HG02798 (cell line): ENCODE measurements around the gene GALM.
"Not testable (repeated sequence)": the region's sequence is repeated elsewhere in the genome, so short reads cannot be mapped to it uniquely, and the experiment has no call there.

Experiments used
- ATAC-seq: cut with Tn5 transposase; IDR thresholded peaks from one replicate; pipeline ENCODE4 v1.9.1; 2021; ENCODE audit warnings: mild to moderate bottlenecking; ENCODE audit not compliant: unreplicated experiment, poor library complexity

Gene GALM

DNA sequence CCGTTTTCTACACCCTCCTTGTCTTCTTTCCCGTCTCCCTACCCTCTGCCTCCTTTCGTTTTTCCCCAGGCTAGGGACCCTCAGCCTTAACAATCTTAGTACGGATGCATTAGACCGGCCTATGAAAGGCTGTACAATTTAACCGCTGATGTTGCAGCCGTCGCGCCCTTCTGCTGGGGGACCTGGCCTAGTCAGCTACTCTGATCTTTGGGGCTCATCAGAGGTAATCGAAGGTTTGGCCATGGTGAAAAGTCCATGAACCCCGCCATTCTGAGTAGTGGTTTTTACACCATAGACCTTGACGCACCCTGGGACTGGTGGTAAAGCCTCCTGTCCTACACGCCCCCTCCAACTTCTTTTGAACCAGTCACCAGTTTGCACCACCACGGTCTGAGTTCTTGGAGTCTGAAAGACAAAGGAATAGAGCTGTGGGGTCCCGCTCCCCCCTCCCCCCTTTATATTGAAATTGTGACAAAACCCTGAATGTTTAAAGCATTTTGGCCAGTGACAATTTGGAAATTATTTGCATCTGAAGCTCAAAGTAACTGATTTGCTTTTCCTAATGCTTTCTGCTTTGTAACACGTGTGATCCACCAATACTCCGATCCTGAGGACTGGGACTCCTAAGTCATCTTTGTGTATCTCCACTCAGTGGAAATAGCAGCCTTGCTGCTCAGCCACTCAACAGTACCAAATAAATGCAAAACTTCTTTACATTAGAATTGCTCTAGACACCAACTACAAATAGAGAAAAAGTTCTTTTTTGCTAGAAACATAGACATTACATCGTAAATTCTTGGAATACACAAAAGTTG lies 85.9 kb downstream of the GALM start:
- ATAC-seq = no peak

DNA sequence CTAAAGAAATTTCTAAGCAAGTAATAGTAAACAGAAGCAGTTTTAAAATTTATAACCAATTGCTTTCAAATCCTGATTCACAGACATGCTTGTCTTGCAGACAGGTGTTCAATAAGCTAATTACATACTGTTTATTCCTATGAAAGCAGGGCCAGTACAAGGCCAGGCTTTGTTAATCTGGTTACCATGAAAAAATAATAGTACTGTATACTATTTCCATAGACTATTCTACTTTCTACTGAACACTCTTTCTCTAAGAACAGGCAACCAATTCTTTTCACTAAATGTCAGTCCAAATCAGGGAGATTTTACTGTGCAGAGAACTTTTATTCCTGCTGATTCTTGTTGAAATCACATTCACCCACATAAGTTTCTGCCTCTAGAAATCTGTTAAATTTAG lies 88.1 kb downstream of the GALM start:
- no peak for ATAC-seq

DNA sequence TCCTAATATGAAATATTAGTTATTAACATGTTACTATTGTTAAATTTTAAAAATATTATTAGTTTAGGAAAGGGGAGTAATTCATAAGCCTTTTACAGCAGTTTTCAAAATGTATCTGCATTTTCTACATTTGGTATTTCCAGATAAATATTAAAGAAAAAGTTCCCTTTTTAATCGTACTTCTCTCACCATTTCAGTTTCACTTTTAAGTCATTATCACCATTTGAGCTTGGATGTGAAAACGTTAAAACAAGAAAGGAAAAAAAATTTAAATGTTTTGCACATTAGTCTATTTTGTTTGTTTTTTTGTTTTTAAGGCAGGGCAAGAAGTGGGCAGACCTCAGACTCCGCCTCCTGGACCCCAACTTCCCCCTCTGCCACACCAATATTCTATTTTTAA lies 88.6 kb downstream of the GALM start:
- no peak for ATAC-seq

DNA sequence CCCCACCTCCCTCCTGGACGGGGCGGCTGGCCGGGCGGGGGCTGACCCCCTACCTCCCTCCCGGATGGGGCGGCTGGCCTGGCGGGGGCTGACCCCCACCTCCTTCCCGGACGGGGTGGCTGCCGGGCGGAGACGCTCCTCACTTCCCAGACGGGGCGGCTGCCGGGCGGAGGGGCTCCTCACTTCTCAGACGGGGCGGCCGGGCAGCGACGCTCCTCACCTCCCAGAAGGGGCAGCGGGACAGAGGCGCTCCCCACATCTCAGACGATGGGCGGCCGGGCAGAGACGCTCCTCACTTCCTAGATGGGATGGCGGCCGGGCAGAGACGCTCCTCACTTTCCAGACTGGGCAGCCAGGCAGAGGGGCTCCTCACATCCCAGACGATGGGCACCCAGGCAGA lies 90.0 kb downstream of the GALM start:
- ATAC-seq = not testable (repeated sequence)

DNA sequence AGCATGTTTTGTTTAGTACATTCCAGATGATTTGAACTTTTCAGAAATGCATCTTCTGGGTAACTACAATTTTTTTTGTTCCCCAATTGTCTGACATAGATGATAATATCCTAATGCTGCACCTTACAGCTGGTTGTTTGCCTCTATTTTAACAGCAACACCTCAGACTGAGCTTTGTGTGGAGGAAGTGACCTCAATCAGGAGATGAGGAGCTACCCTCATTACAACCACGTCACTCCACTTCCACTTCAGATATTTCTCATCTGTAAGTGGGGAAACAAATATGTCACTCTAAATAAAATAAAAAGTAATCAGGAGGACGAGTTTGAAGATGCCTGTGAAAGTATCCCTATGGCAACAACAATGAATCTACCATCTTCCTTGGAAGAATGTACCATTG lies 97.3 kb downstream of the GALM start:
- no peak for ATAC-seq

DNA sequence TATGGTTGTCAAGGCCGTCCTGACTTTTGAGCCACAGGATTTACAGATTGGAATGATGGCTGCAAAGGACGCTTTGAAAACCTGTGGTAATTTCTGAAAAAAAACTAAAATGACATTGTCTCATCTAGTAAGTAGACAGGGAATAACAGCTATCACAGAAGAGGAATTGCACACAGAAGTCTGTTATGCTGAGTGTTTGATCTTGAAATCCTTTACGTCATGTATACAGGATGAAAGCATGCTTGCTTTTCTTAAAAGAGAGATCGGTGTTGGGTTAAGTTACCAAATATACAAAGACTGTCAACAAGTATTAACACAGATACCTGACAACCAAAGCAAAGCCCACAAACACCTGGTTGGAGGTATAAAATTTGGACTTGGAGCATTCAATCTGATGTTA lies 97.8 kb downstream of the GALM start:
- no peak for ATAC-seq

DNA sequence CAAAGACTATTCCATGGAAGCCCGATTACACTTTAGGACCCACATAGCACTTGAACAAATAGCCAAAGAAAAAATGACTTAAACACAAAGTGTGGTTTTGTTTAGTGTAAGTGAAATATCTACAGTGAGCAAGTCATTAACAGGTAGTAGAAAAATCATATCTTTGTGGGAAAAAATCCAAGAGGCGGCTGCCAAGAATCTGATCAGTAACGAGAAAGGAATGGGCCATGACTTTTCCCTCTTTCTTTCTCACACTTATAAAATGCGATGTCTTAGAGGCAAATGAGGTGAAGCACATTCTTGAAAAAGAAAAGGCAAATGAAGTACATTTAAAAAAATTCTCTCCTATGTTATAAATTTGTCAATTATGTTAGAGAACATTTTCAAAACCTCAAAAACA lies 99.2 kb downstream of the GALM start:
- ATAC-seq = no peak

DNA sequence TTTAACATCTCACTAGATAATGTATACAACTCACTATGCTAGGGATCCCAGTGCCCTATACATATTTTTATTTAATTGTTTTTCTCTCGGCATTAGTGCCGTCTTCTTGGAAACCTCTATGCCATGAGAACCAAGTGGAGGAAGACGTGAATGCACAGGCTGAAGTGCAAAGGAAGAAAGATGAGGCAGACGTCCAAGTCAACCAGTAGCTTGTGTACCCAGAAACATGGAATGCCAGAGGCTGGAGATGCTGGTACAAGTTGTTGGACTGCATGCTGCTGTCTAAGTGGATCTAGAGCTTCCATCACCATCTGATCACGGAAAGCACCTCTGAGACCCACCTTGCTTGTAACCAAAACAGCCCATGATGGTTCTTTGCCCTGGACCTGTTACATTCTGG lies 99.6 kb downstream of the GALM start:
- ATAC-seq = no peak

DNA sequence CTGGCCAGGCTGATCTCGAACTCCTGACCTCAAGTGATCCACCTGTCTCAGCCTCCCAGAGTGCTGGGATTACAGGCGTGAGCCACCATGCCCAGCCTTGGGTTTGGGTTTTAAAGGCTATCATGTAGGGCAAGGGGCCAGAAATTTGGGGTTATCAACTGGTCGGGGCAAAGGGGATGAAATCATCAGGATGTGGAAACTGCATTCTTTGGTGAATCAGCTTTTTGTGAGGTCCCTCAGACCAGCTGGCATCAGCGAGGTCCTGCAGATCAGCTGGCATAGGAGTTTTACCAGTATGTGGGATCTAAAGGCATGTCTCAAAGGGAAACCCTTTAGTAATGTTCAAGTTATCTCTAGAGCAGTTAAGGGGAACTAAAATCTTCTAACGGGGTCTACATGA lies 105.7 kb downstream of the GALM start:
- no peak for ATAC-seq

DNA sequence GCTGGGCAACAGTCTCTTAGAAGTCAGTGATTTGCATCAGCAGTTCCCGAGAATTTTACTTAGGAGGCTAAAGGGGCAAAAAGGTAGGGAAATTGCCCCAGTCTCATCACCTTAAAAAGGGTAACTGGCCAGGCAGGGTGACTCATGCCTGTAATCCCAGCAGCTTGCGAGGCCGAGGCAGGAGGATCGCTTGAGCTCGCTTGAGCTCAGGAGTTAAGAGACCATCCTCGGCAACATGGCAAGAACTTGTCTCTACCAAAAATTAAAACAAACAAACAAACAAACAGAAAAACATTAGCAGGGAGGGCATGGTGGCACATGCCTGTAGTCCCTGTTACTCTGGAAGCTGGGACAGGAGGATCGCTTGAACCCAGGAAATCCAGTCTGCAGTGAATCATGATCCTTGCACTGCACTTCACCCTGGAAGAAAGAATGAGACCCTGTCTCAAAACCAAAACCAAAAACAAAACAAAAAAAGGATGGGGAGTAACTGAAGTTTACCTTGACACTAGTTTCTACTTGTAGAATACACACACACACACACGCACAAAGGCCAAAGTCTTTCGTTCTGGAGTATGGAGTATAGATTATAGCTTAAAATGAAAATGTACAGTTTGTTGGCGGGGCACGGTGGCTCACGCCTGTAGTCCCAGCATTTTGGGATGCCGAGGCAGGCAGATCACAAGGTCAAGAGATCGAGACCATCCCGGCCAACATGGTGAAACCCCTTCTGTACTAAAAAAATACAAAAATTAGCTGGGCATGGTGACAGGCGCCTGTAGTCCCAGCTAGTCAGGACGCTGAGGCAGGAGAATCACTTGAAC lies 109.4 kb downstream of the GALM start:
- ATAC-seq = no peak

DNA sequence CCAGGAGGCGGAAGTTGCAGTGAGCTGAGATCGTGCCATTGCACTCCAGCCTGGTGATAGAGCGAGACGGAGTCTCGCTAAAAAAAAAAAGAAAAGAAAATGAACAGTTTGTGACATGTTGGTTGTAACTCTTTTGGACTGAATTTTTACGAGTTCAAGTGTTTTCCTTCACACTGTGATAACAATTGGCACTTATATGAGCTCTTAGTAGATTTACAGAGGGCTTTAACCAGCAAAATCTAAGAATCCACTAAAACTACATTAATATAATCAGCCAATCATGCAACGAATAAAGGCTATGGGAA lies 110.0 kb downstream of the GALM start:
- ATAC-seq = no peak

DNA sequence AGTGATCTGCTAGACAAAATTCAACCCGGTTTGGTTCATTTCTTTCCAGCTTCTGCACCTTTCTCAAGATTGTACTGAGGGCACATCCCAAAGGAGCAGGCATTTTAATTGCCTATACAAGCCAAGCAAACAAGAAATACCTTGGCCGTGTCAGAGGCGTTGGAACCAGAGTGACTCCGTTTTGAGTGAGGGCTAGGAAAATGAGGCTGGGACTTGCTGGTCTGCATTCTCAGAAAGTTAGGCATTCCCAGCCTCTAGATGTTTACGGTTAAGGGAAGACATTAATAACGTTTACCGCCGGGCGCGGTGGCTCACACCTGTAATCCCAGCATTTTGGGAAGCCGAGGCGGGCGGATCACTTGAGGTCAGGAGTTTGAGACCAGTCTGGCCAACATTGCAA lies 110.6 kb downstream of the GALM start:
- no peak for ATAC-seq

DNA sequence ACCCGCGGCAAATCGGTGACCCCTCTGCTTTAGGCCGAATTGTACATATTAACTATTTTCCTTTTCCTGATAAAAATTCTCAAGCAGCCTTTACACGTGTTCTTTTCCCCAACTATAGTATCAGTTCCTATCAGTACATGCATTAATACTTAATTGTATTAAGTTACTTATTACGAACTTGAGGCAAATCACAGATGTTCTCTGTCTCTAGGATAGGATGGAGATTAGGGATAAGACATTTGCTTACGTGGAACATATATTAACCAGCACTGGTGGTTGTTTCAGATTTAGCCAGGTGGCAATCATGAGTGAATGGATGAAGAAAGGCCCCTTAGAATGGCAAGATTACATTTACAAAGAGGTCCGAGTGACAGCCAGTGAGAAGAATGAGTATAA lies 112.8 kb downstream of the GALM start:
- no peak for ATAC-seq

DNA sequence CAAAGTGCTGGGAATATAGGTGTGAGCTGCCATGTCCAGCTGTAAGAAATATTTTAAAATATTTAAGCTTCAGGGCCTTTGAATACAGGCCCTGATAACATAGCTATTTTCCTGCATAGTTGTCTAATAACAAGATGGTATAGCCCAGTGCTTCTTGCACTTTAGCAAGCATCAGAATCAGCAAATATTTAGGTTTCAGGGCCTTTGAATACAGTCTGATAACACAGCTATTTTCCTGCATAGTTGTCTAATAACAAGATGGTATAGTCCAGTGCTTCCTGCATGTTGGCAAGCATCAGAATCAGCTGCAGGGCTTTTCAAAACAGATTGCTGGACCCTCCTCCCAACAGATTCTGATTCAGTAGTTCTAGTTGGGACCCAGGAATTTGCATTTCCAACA lies 117.7 kb downstream of the GALM start:
- ATAC-seq = no peak
